GM18951 (cell line): Measurements from ENCODE around the gene MAGEA9.
"Not testable (repeated sequence)": the region's sequence is repeated elsewhere in the genome, so short reads cannot be mapped to it uniquely, and the experiment has no call there.

Experiments
- POLR2A ChIP-seq: IDR thresholded peaks from 4 replicates; pipeline ENCODE4 v1.6.1; 2011; ENCODE audit warnings: mild to moderate bottlenecking; ENCODE audit not compliant: insufficient read length, insufficient read depth; ENCODE audit errors: extremely low read depth
- in situ Hi-C: fragments of 300-500 bp; cut with MboI; formaldehyde crosslinking; loops from one replicate; pipeline ENCODE4 v1.12.0; 2022; ENCODE audit warnings: low sequenced_read_pairs, mixed read lengths, inconsistent platforms; ENCODE audit not compliant: unreplicated experiment

The MAGEA9 gene, protein sequence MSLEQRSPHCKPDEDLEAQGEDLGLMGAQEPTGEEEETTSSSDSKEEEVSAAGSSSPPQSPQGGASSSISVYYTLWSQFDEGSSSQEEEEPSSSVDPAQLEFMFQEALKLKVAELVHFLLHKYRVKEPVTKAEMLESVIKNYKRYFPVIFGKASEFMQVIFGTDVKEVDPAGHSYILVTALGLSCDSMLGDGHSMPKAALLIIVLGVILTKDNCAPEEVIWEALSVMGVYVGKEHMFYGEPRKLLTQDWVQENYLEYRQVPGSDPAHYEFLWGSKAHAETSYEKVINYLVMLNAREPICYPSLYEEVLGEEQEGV

DNA sequence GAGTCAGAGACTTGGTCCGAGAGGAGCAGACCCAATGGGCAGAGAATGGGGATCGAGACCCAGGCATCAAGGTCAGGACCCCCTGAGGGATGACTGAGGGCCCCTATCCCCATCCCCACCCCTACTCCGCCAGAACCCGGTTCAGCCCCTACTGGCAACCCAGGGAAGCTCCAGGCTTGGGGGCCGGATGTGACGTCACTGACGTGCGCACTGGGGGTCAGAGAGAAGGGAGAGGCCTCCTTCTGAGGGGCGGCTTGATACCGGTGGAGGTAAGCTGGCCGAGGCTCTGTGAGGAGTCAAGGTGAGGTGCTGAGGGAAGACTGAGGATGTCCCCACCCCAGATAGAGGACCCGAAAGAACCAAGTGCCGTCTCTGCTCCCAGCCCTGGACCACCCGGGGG lies at the start of gene MAGEA9:
Gene MAGEA9 (plus strand): TSS at position 204 of the 400 bp plus-strand sequence. CDS start 4,281 bp downstream, outside the sequence.
- in situ Hi-C loops: not testable (repeated sequence)

- in situ Hi-C loops: not testable (repeated sequence)
These were observed 39.5 kb upstream of the MAGEA9 start for GRCh38 chrX:149742269-149742668.

DNA sequence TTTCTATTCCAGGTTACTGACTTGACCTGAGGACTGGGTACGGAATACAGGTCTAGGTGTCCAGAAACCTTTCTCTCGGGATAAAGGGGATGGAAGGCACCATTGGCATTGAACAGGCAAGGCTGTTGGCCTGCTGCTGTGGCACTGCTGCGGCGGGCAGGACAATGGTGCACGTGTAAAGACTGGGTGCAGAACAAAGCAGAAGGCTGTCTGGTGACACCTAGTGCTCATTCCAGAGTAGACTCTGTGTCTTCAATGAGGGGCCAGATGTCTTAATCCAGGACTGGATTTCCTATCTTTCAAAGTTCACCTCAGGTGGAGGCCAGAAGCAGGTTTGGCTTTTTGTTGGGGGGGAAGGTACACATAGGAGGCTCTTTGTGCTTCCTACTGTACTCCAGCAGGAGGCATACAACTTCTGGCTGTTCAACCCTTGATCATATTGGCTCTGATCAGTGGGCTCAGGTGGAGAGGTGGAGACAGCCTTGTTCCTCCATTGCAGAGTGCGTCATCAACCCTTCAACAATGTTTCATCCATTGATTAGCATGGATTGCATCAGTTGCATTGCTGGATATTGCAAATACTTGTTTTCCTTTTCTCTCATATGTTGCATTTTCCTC lies 35.2 kb upstream of the MAGEA9 start:
- in situ Hi-C loops: not testable (repeated sequence)

GRCh38 chrX:149757206-149758067 lies 24.3 kb upstream of the MAGEA9 start:
- in situ Hi-C loops: no loop called here
- TF ChIP-seq POLR2A: no peak

GRCh38 chrX:149758068-149758714 lies 23.5 kb upstream of the MAGEA9 start:
- no peak for TF ChIP-seq POLR2A
- in situ Hi-C loops: no loop called here

DNA sequence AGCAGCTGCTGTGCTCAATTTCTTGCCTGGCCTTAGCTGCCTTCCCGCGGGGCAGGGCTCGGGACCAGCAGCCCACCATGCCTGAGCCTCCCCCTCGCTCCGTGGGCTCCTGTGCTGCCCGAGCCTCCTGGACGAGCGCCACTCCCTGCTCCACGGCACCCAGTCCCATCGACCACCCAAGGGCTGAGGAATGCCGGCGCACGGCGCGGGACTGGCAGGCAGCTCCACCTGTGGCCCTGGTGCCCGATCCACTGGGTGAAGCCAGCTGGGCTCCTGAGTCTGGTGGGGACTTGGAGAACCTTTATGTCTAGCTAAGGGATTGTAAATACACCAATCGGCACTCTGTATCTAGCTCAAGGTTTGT lies 23.0 kb upstream of the MAGEA9 start:
- in situ Hi-C loops: not testable (repeated sequence)

GRCh38 chrX:149759824-149760223 lies 21.9 kb upstream of the MAGEA9 start:
- TF ChIP-seq POLR2A: no peak
- in situ Hi-C loops: no loop called here

DNA sequence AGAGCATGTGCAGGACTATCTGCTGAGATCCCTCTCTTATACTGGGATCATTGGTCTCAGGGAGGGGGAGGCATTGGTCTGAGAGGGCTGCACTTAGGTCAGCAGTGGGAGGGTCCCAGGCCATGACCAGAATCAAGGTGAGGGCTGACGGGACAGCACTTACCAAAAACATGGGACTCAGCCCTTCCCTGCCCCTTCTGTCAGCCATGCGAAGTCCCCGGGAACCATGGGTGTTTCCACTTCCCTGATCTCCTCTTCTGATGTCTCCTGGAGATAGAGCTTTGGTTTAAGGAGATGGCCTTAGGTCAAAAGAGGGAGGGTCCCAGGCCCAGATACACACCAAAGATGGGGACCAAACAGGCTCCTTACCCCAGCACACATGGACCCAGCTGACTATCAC lies 20.8 kb upstream of the MAGEA9 start:
- no peak for TF ChIP-seq POLR2A

DNA sequence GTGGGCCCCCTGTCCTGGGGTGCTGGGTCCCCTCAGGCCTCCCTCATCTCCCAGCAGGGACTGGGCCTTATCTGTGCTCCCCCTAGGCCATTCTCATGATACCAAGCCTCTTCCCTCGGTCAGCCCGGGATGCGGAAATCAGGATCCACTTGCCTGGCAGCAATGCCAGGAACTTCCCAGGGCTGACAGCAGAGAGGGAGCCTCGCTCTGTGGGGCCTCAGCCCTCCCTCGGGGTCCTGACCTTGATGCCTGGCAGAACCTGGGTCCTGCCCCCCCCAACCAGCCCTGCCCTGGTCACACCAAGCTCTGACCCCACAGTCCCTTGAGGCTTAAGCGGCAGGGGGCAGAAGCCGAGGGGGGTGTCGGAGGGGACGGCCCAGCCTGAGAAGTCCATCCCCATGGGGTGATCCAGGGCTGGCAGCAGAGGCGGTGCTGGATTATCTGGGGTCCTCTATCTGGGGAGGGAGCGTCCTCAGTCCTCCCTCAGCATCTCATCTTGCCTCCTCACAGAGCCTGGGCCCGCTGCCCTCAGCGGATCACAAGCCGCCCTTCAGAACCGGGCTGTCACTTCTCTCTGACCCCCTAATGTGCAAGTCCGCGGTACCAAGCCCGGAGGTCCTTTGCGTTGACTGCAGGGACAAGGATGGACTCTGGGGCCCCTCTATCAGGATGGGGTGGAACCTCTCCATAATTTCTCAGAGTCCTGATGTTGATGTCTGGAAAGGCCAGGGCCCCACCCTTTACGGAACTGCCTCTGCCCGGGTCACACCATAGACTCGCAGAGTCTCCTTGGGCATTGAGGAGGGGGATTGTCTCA lies 19.7 kb upstream of the MAGEA9 start:
- in situ Hi-C loops: not testable (repeated sequence)

More for the DNA sequence above, 20.8 kb upstream of the MAGEA9 start:
- in situ Hi-C loops: no loop called here

DNA sequence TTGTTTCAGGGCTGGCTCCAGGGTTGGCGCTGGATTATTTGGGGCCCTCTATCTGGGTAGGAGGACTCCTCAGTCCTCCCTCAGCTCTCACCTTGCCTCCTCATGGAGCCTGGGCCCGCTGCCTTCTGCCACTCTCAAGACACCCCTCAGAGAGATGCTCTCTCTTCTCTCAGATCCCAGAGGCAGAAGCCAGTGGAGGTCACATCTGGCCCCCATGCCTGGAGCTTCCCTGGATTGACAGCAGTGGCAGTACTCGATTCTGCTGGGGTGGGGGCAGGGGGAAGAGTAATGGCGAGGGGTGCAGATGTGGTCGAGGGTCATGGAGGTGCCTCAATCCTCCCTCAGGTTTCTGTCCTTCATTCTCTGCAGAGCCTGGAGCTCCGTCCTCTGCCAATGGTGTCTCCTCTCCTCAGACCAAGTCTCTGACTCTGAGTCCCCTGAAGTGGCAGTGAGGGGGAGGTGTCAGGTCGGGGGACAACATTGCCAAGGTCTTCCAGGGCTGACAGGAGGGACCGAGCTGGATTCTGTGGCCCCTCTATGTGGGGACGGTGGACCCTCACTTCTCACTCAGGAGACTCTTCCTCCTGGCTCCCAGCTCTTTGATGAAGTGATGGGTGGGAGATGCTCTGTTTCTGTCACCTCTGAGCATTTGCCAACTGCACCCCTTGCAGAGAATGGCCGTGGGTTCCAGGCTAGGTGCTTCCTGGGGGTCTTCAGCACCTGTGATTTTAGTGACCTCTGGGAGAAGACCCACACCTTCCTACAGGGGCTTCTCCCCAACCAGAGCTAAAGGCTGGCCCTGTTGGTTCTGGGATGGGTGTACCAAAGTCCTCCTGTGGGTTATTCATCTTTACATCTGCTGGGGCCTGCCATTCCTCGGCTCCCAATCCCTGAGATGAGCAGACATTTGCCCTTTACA lies 18.8 kb upstream of the MAGEA9 start:
- in situ Hi-C loops: no loop called here
- no peak for TF ChIP-seq POLR2A

GRCh38 chrX:149770344-149770743 lies 11.4 kb upstream of the MAGEA9 start:
- in situ Hi-C loops: not testable (repeated sequence)

- in situ Hi-C loops: not testable (repeated sequence)
These were observed 8.7 kb upstream of the MAGEA9 start for GRCh38 chrX:149773026-149773425.

DNA sequence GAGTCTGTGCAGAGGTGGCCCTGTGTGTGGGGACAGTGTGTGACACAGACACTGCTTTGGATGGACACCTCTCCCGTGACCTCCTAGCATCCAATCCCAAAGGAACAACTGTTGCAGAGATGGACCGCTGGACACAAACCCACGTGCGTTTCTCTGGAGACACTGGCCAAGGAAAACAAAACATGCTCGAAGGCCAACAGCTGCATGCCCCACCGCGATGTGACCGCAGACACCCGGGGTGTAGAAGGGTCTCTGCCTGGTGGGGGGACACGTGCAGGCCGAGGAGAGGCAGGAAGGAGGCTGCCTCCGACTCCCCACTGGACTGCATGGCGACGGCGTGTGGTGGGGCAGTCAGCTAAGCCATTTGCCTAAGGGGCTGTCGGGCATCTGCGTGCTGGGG lies 8.0 kb upstream of the MAGEA9 start, which contains the start of gene HSFX1:
Gene HSFX1 (plus strand): TSS at position 301 of the 400 bp plus-strand sequence. CDS start 614 bp downstream, outside the sequence.
- in situ Hi-C loops: not testable (repeated sequence)

DNA sequence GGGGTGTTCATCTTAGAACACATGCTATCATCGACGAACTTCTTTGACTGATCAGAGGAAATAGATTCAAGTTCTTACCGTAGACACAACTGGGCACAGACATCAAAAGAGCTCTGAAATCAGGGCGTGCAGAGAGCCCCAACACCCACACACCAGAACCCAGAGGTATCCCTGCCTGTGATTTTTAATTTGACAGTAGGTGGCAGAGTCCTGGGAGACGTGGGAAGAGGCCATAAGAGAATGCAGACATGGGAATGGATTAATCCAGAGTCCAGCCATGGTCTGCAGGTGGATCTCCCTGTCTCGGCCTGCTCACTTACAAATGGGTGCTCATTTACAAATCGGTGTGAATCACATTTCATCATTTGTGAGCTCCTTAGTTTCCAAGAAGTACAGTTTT lies 3.7 kb upstream of the MAGEA9 start:
- in situ Hi-C loops: not testable (repeated sequence)

GRCh38 chrX:149795531-149795930 lies 13.8 kb downstream of the MAGEA9 start:
- in situ Hi-C loops: not testable (repeated sequence)
